ENCODE measurements around the gene NPL. TPM values are rescaled to one million over a fixed set of nuclear protein-coding genes. Genes with fewer than 3 reads are reported as not detected.

NPL gene
- polyA plus RNA-seq, 3 donors from 2014 or later: 3.6 to 9.1 (median 4.8) TPM

DNA sequence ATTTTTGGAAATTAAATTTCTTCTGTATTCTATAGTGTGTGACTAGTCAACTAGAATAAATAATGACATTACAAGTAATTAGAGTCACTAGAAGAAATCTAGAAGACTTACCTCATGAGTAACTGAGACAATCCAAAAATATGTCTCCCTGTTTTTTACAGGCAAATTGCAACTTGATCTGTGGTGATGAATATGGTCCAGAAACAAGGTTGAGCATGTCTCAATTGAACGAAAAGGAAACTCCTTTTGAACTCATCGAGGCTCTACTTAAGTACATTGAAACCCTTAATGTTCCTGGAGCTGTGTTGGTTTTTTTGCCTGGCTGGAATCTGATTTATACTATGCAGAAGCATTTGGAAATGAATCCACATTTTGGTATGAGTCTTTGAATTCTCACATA is 86.3 kb downstream of the NPL start:
- H3K36me3 Mint-ChIP-seq: peaks cover 35 to 80% (median 74%) of the 10 kb centered on the region in 3 donors

DNA sequence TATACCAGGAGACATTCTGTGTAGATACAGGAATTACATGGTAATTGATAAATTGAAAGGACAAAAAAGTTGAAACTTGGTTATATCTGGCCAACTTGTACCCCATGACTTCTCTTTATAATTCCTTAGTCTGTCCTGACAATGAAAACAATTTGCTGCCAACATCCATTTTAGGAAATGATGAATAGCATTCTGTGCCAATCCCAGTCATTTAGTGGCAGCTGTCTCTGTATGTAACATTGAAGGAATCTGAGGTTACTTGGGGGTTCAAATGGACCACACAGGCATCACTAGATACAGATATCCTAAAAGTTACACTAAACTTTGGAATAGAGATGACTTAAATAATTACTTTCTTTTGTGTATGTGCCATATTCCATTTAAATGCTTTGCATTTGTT is 87.8 kb downstream of the NPL start:
- no peaks in the 10 kb centered on the region for H3K9me3 Mint-ChIP-seq
- H3K36me3 Mint-ChIP-seq: peaks cover 40 to 81% (median 73%) of the 10 kb centered on the region in 3 donors
- H3K4me3 Mint-ChIP-seq: no peak overlapping the region
- no peak overlapping the region for H3K27ac Mint-ChIP-seq
- H3K27me3 Mint-ChIP-seq (ENCODE audit: low read depth in 3 of 3): peaks cover 0 to 4% (median 0%) of the 10 kb centered on the region in 3 donors
- H3K4me1 Mint-ChIP-seq: peaks cover 0 to under 1% of the 10 kb centered on the region in 2 donors
- DNase-seq: no peak

More for the DNA sequence above, 86.3 kb downstream of the NPL start:
- H3K4me1 Mint-ChIP-seq: peaks cover 2 to 5% of the 10 kb centered on the region in 2 donors
- no peak overlapping the region for H3K27ac Mint-ChIP-seq
- peaks cover 0 to 2% (median 2%) of the 10 kb centered on the region in 3 donors for H3K27me3 Mint-ChIP-seq (ENCODE audit: low read depth in 3 of 3)
- no peaks in the 10 kb centered on the region for H3K9me3 Mint-ChIP-seq
- H3K4me3 Mint-ChIP-seq: no peak overlapping the region
- DNase-seq: no peak

DNA sequence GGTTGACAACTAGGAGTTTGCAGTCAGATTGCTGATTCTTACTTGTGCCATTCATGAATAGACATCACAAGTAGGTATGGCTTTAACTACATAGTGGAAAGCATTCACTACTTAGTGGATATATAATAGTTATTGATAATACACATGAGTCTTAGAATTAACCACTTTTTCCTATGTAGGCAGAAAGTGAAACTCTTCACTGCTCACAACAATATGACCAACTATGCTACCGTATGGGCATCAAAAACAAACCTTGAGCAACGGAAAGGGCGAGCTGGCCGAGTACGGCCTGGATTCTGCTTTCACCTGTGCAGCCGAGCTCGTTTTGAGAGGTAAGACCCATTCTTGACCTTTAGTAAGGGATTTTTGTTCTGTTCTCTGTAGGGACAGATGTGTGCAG is 88.3 kb downstream of the NPL start:
- peaks cover 41 to 81% (median 73%) of the 10 kb centered on the region in 3 donors for H3K36me3 Mint-ChIP-seq
- no peak for DNase-seq
- no peaks in the 10 kb centered on the region for H3K4me1 Mint-ChIP-seq
- H3K4me3 Mint-ChIP-seq: no peak overlapping the region
- peaks cover 0 to 4% (median 0%) of the 10 kb centered on the region in 3 donors for H3K27me3 Mint-ChIP-seq (ENCODE audit: low read depth in 3 of 3)
- H3K27ac Mint-ChIP-seq: no peak overlapping the region
- H3K9me3 Mint-ChIP-seq: no peaks in the 10 kb centered on the region

Other genes starting within 250 kb of the NPL start
- 1 to 10 TPM; 2.0 to 5.7 (median 2.8) TPM for gene RNASEL, start 200.5 kb upstream of the NPL start, polyA plus RNA-seq
- gene RGS16, start 185.4 kb upstream of the NPL start, polyA plus RNA-seq: under 1 TPM; 0.21 to 0.50 (median 0.48) TPM
- gene RGS8, start 105.2 kb upstream of the NPL start, polyA plus RNA-seq: not detected
- 100 to 1,000 TPM in 1 of 3 donors, 10 to 100 TPM in 2; 71.0 to 102 (median 96.5) TPM for gene DHX9, start 49.6 kb downstream of the NPL start, polyA plus RNA-seq
- not detected for gene SHCBP1L, start 163.4 kb downstream of the NPL start, polyA plus RNA-seq
- under 1 TPM in 1 of 3 donors, not detected in 2; 0.19 TPM for gene LAMC1, start 233.6 kb downstream of the NPL start, polyA plus RNA-seq

All from immature natural killer cell (primary cell).